Bronchial epithelial cell (primary cell): ENCODE results near the gene RABL3. TPM values are rescaled to one million over a fixed set of nuclear protein-coding genes. Genes with fewer than 3 reads are reported as not detected.
"Not testable (repeated sequence)": the region's sequence is repeated elsewhere in the genome, so short reads cannot be mapped to it uniquely, and the experiment has no call there.

Experiments used
- DNase-seq: peaks from one replicate; pipeline ENCODE4 v3.0.0-alpha.2; 2010; ENCODE audit warnings: low read depth
- FAIRE-seq: peaks from 2 replicates; lab custom pipeline; 2011; peaks lifted over from hg19 to GRCh38; lab: Jason Lieb, UNC
- H3K27me3 ChIP-seq: 2 replicates; pipeline ENCODE4 v1.5.1; 2011; ENCODE audit warnings: low read length; ENCODE audit not compliant: control insufficient read depth, insufficient read depth
- H3K36me3 ChIP-seq: 2 replicates; pipeline ENCODE4 v1.5.1; 2011; ENCODE audit warnings: low read length; ENCODE audit not compliant: control insufficient read depth, insufficient read depth
- H3K4me3 ChIP-seq: 2 replicates; pipeline ENCODE4 v1.5.1; 2011; ENCODE audit warnings: mild to moderate bottlenecking, low read depth, low read length, control low read depth
- CTCF ChIP-seq: IDR thresholded peaks from 2 replicates; pipeline ENCODE4 v1.5.1; 2011; ENCODE audit warnings: mild to moderate bottlenecking, moderate library complexity, low read length, control low read depth, inconsistent platforms; ENCODE audit not compliant: insufficient read depth, severe bottlenecking
- total RNA-seq: library from RNA; depleted of rRNA; stranded (reverse); fragments of >200 nt; gene quantifications from 2 replicates; pipeline ENCODE4 v1.2.1, GENCODE V29; 2014

The RABL3 gene
- total RNA-seq, 1 donor from 2014 or later = 31.1 TPM

- DNase-seq = no peak
- no peaks in the 10 kb centered on the region for H3K36me3 ChIP-seq
- TF ChIP-seq CTCF = no peak
- FAIRE-seq = no peak
- H3K4me3 ChIP-seq = no peak overlapping the region
- H3K27me3 ChIP-seq = no peaks in the 10 kb centered on the region
These were observed 15.5 kb downstream of the RABL3 start for GRCh38 chr3:120726791-120727190.

GRCh38 chr3:120719167-120719834, 23.0 kb downstream of the RABL3 start:
- peak; percentile 29 for DNase-seq
- not testable (repeated sequence) for FAIRE-seq, H3K36me3 ChIP-seq, H3K27me3 ChIP-seq
- H3K4me3 ChIP-seq = peak overlapping the region; percentile 50

GRCh38 chr3:120713262-120713661, 29.1 kb downstream of the RABL3 start:
- no peak for TF ChIP-seq CTCF
- DNase-seq = no peak

GRCh38 chr3:120710369-120710768, 31.9 kb downstream of the RABL3 start:
- H3K36me3 ChIP-seq = no peaks in the 10 kb centered on the region
- H3K27me3 ChIP-seq = no peaks in the 10 kb centered on the region
- DNase-seq (no peak), FAIRE-seq (no peak)
- no peak overlapping the region for H3K4me3 ChIP-seq
- no peak for TF ChIP-seq CTCF

More at GRCh38 chr3:120713262-120713661, 29.1 kb downstream of the RABL3 start:
- no peaks in the 10 kb centered on the region for H3K36me3 ChIP-seq
- H3K27me3 ChIP-seq = no peaks in the 10 kb centered on the region
- no peak for FAIRE-seq
- H3K4me3 ChIP-seq = no peak overlapping the region

- no peak for TF ChIP-seq CTCF
- Histone ChIP-seq H3K4me3 (no peak overlapping the region), H3K27me3 (no peaks in the 10 kb centered on the region), H3K36me3 (no peaks in the 10 kb centered on the region)
- DNase-seq (no peak), FAIRE-seq (no peak)
These were observed 33.9 kb downstream of the RABL3 start for GRCh38 chr3:120708408-120708807.

- FAIRE-seq (no peak), DNase-seq (no peak)
- Histone ChIP-seq H3K4me3 (no peak overlapping the region), H3K36me3 (peaks cover 1% of the 10 kb centered on the region), H3K27me3 (no peaks in the 10 kb centered on the region)
- TF ChIP-seq CTCF = no peak
These were observed 35.4 kb downstream of the RABL3 start for GRCh38 chr3:120706950-120707349.
